Activated CD4-positive, alpha-beta memory T cell treated with anti-CD3 and anti-CD28 coated beads, Interleukin-2, amount 10 ng/mL, durations not matched to agents 7 days and 5 days (primary cell): ENCODE results near the gene INPP5E. TPM values are rescaled to one million over a fixed set of nuclear protein-coding genes. Genes with fewer than 3 reads are reported as not detected.

Experiments used
- CTCF ChIA-PET: fragments of 350-600 bp; sonication (Branson Sonifier 250); formaldehyde crosslinking; loops from one replicate; lab custom pipeline; 2021; ENCODE audit warnings: antibody characterized with exemption, inconsistent platforms; lab: Charles Lee
- POLR2A ChIA-PET: fragments of 350-600 bp; sonication (Branson Sonifier 250); formaldehyde crosslinking; loops from one replicate; lab custom pipeline; 2021; ENCODE audit warnings: antibody characterized with exemption; lab: Charles Lee
- DNase-seq: peaks from one replicate; pipeline ENCODE4 v3.0.0-alpha.2; 2020
- H3K27ac Mint-ChIP-seq: one replicate; pipeline ENCODE4 v1.8.0; 2021; ENCODE audit warnings: mild to moderate bottlenecking, mixed read lengths
- H3K27me3 Mint-ChIP-seq: one replicate; pipeline ENCODE4 v1.8.0; 2021; ENCODE audit warnings: mixed read lengths
- H3K36me3 Mint-ChIP-seq: one replicate; pipeline ENCODE4 v1.8.0; 2021; ENCODE audit warnings: low read depth, mixed read lengths
- H3K4me1 Mint-ChIP-seq: one replicate; pipeline ENCODE4 v1.8.0; 2021; ENCODE audit warnings: mixed read lengths
- H3K4me3 Mint-ChIP-seq: one replicate; pipeline ENCODE4 v1.8.0; 2021; ENCODE audit warnings: mild to moderate bottlenecking, mixed read lengths
- H3K9me3 Mint-ChIP-seq: one replicate; pipeline ENCODE4 v1.8.0; 2021; ENCODE audit warnings: mixed read lengths
- total RNA-seq, 2 experiments: library from RNA; stranded (reverse); gene quantifications; one replicate each; pipeline ENCODE4 v1.2.3, GENCODE V29; 2021

INPP5E gene, protein sequence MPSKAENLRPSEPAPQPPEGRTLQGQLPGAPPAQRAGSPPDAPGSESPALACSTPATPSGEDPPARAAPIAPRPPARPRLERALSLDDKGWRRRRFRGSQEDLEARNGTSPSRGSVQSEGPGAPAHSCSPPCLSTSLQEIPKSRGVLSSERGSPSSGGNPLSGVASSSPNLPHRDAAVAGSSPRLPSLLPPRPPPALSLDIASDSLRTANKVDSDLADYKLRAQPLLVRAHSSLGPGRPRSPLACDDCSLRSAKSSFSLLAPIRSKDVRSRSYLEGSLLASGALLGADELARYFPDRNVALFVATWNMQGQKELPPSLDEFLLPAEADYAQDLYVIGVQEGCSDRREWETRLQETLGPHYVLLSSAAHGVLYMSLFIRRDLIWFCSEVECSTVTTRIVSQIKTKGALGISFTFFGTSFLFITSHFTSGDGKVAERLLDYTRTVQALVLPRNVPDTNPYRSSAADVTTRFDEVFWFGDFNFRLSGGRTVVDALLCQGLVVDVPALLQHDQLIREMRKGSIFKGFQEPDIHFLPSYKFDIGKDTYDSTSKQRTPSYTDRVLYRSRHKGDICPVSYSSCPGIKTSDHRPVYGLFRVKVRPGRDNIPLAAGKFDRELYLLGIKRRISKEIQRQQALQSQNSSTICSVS
- total RNA-seq, result 10 to 100 TPM; 19.5 to 21.6 TPM

DNA sequence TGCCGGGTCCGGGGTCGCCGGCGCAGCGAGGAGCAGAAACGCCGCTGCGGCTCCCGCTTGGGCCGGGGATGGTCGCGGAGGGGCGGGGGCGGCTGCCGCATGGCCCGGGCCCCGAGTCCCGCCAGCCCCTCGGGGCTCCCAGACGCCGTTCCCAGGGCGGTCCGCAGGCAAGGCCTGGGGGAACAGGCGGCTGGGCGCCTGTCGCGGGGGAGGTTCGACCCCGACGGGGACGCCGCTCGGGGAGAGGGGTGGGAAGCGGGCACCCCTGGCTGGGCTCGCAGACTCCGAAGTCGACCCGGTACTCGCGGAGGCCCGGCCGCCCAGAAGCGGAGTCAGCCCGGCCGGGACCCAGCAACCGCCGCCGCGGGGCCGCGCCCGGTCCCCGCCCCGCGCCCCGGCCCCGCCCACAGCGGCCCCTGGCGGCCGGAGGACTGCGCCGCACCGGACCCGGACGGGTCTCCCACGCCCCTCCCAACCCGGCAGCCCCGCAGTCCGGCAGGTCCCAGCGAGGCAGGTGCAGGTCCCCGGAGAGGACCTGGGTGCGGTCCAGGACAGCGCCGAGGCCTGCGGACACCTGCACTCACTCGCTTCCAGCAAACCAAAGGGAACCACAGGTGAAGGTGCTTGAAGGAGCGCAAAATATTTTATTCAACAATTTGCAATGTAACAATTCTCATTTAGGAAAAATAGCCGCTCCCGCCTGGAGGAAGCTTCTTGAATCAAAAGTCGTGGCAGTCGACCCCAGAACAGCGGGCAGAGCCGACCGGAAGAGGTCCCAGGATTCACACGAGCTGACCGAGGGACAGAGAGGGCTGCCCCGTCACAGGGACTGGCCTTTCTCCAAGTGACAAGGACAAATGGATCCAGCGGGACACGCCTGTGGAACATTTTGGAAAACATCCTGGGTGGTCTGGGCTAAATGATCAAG lies at the start of gene INPP5E:
TSS of gene INPP5E (minus strand) at position 365 of the 928 bp plus-strand sequence. CDS start 426 bp downstream, outside the sequence.
- CTCF ChIA-PET, result interaction anchor here (0.6 to 2.9 kb wide), 4 partner anchors 10 to 77 kb away, joined by 3 to 8 read pairs (median 4); partner anchors contain the start of genes DNLZ, ENTR1 and PMPCA

DNA sequence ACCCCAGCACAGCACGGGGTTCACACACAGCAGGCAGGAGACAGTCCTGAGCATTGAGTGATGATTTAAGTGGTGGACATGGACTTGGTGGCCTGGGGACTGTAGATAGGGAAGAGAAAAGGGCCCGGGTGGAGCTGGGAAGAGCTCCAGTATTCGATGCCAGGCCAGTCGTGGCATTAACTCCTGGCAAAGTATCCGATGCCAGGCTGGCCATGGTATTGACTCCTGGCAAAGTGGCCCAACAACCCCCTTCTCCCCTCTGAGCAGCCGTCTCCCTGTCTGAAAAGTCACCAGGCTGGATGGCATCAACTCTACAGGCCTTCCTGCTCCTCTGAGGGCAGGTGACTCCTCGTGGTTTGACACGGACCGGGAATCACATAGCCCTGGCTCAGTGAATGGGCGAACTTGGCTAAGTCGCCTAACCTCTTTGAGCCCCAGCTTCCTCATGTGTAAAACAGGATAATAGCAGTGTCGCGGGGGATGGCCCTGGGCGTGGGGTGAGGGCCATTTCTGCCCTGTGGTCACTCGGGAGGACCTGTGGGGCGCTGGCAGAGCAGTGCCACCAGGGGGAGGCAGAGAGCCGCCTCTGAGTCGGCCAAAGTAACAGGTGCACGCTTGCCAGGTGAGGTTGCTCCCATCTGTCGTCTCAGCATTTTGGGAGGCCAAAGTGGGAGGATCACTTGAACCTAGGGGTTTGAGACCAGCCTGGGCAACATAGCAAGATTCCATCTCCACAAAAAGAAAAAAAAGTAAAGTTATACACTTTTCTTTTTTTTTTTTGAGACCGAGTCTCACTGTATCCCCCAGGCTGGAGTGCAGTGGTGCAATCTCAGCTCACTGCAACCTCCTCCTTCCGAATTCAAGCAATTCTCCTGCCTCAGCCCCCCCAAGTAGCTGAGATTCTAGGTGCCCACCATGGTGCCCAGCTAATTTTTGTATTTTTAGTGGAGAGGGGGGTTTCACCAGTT lies 48.9 kb upstream of the INPP5E start:
- CTCF ChIA-PET, result interaction anchor here (1.0 to 6.7 kb wide), 9 partner anchors 51 to 155 kb away, joined by 3 to 34 read pairs (median 5); no protein-coding TSS in a partner anchor
- peaks cover 7% of the 10 kb centered on the region for H3K4me1 Mint-ChIP-seq
- no peak overlapping the region for H3K27ac Mint-ChIP-seq
- H3K27me3 Mint-ChIP-seq, result no peaks in the 10 kb centered on the region
- no peak overlapping the region for H3K4me3 Mint-ChIP-seq
- H3K9me3 Mint-ChIP-seq, result no peaks in the 10 kb centered on the region
- DNase-seq, result peak; percentile 79
- POLR2A ChIA-PET, result interaction anchor here (1.1 to 1.2 kb wide), 2 partner anchors 50 kb away, joined by 3 to 4 read pairs; no protein-coding TSS in a partner anchor
- H3K36me3 Mint-ChIP-seq, result no peaks in the 10 kb centered on the region

More for the DNA sequence above, at the start of gene INPP5E:
- H3K27ac Mint-ChIP-seq, result no peak within 1 kb of the TSS
- H3K4me1 Mint-ChIP-seq, result peaks cover 28% of the 10 kb centered on the region
- no peaks in the 10 kb centered on the region for H3K27me3 Mint-ChIP-seq
- peak; percentile 84 for DNase-seq
- POLR2A ChIA-PET, result interaction anchor here (0.8 to 2.7 kb wide), 6 partner anchors 16 to 288 kb away, joined by 3 to 16 read pairs (median 5); partner anchors contain the start of genes DNLZ, ENTR1, PMPCA and SNAPC4
- H3K9me3 Mint-ChIP-seq, result no peaks in the 10 kb centered on the region
- H3K4me3 Mint-ChIP-seq, result peak within 1 kb of the TSS; percentile 87
- H3K36me3 Mint-ChIP-seq, result peaks cover 39% of the 10 kb centered on the region

DNA sequence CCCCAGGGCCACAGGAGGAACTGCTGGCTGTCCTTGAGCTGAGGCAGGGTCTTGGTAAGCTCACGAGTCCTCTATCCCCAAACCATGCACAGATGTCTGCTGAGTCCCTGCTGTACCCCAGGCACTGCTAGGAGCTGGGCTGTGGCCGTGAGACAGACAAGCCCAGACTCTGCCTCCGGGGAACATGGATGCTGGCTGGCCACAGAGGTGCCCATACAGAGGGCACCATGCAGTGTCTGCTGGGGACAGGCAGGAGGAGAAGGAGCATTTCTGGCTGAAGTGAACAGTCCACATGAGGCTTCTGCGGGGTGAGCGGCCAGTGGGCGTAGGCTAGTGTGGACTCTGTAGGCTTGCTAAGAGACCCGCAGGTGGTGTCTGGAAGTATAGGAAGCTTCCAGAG lies 48.0 kb upstream of the INPP5E start:
- no peak for DNase-seq
- POLR2A ChIA-PET, result interaction anchor here (1.1 kb wide), 1 partner anchor 51 kb away, joined by 3 read pairs; no protein-coding TSS in a partner anchor
- CTCF ChIA-PET, result interaction anchor here (1.0 to 6.7 kb wide), 6 partner anchors 52 to 156 kb away, joined by 3 to 34 read pairs (median 15); no protein-coding TSS in a partner anchor
- no peak overlapping the region for H3K4me3 Mint-ChIP-seq
- no peak overlapping the region for H3K27ac Mint-ChIP-seq
- H3K27me3 Mint-ChIP-seq, result no peaks in the 10 kb centered on the region
- H3K4me1 Mint-ChIP-seq, result peaks cover 8% of the 10 kb centered on the region
- no peaks in the 10 kb centered on the region for H3K36me3 Mint-ChIP-seq
- H3K9me3 Mint-ChIP-seq, result no peaks in the 10 kb centered on the region

DNA sequence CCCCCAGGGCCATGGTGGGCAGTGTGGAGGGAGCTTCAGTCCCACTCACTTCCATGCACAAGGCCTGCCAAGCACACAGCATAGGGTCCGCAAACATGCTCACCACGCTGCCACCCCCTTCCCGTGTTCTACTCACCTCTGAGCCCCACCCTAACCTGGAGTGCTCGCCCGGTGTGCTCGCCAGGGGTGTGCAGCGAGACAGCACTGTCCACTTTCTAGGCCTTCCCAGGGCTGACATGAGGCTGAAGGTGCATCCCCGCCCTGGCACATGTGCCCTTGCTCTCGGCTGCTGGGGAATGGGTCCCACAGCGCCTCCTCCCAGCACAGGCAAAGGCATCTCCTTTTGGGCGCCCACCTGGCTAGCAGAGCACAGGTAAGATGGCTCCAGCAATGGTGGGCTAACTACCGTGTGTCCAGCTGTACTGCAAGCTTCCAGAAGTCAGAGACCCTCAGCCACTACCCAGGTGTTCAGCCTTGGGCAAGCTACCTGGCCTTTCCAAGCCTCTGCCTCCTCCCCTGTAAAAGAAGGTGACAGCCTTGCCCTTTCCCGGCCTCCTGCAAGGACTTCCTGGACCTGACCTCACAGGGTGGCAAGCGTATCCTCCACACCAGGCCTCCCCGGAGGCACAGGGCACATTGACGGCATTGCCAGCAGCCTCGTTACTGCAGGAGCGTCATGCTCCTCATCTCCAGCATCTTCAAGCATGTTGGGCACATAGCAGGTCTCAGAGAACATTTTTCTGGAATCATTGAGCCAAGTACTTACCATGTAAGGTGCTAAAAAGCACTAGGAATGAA lies 47.4 kb upstream of the INPP5E start:
- DNase-seq, result no peak

DNA sequence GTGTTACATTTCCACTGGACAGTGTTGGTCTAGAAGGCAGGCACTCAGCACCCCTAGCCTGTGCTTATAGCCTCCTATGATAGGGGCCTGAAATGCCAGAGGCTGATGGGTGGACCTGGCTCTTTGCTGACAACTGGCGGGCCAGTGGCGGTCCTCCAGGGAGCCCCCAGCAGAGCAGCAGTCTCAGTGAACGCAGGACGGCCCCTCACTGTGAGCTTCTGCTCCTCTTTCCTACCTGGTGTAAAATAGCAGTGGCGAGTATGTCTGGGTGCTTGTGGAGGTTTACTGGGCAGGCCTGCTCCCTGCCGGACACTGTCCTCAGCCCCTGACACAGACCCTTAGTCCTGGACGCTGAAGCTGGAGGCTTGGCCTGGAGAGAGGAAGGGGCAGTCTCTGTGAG lies 46.5 kb upstream of the INPP5E start:
- Mint-ChIP-seq H3K4me3 (no peak overlapping the region), H3K27ac (no peak overlapping the region), H3K4me1 (peaks cover 21% of the 10 kb centered on the region), H3K9me3 (no peaks in the 10 kb centered on the region), H3K36me3 (no peaks in the 10 kb centered on the region), H3K27me3 (no peaks in the 10 kb centered on the region)
- ChIA-PET POLR2A (interaction anchor here (0.7 to 1.3 kb wide), 2 partner anchors 53 to 133 kb away, joined by 3 to 4 read pairs; no protein-coding TSS in a partner anchor), CTCF (interaction anchor here (0.8 to 6.7 kb wide), 7 partner anchors 53 to 207 kb away, joined by 3 to 34 read pairs (median 7); no protein-coding TSS in a partner anchor)
- no peak for DNase-seq

More for the DNA sequence above, 47.4 kb upstream of the INPP5E start:
- no peak overlapping the region for H3K27ac Mint-ChIP-seq
- H3K9me3 Mint-ChIP-seq, result no peaks in the 10 kb centered on the region
- CTCF ChIA-PET, result interaction anchor here (1.4 to 6.7 kb wide), 5 partner anchors 52 to 145 kb away, joined by 5 to 34 read pairs (median 25); no protein-coding TSS in a partner anchor
- H3K4me3 Mint-ChIP-seq, result no peak overlapping the region
- H3K36me3 Mint-ChIP-seq, result no peaks in the 10 kb centered on the region
- H3K4me1 Mint-ChIP-seq, result peaks cover 12% of the 10 kb centered on the region
- POLR2A ChIA-PET, result interaction anchor here (0.7 to 1.3 kb wide), 3 partner anchors 52 to 132 kb away, joined by 3 to 4 read pairs (median 3); no protein-coding TSS in a partner anchor
- H3K27me3 Mint-ChIP-seq, result no peaks in the 10 kb centered on the region

DNA sequence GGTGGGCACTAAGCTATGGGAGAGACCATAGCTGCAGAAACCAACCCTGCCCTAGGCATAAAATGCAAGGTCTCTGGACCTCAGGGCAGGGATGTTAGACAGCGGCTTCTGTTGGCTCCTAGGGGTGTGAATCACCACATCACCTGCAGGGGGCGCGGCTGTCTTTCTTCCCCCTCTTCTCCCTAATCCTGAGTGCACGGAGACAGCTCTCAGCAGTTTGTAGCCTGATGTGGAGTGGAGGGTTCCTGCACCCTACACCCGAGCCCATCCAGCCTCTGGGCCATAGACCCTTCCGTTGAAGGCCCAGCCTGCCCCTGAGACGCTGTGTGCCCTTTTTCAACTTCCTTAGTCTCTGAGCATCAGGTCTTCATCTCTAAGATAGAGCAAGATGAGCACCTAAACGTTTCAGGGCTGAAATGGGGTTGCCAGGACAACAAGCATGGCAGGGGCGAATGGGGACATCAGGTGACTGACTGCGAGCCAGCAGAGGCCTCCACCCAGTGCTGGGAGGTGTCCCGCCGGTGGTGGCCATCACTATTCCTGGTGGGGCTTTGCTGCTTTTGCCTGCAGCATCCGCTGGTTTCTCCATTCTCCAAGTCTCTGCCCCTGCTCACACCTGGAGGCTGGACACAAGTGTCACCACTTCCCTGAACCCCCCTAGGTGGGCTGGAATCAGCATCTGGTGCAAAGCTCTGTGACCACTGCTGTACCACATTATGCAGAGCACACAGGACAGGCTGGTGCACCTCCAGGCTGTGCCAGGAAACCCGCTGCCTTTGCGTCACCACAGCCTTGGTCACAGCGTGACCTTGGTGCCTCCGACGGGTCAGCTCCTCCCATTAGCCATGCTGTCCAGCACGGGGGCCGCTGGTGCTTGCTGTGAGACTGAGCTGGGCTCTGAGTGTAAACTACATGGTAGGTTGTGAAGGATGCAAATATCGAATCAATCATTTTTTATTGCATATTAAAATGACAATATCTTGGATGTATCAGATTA lies 45.7 kb upstream of the INPP5E start:
- CTCF ChIA-PET, result interaction anchor here (0.7 to 6.7 kb wide), 14 partner anchors 48 to 243 kb away, joined by 3 to 34 read pairs (median 4); no protein-coding TSS in a partner anchor
- Mint-ChIP-seq H3K27me3 (no peaks in the 10 kb centered on the region), H3K27ac (peak overlapping the region; percentile 54), H3K9me3 (no peaks in the 10 kb centered on the region), H3K4me1 (peaks cover 24% of the 10 kb centered on the region), H3K36me3 (no peaks in the 10 kb centered on the region), H3K4me3 (peak overlapping the region; percentile 24)
- POLR2A ChIA-PET, result interaction anchor here (1.1 to 2.2 kb wide), 8 partner anchors 54 to 703 kb away, joined by 3 to 14 read pairs (median 3); partner anchors contain the start of genes ANAPC2 and SSNA1
- peak; percentile 87 for DNase-seq

DNA sequence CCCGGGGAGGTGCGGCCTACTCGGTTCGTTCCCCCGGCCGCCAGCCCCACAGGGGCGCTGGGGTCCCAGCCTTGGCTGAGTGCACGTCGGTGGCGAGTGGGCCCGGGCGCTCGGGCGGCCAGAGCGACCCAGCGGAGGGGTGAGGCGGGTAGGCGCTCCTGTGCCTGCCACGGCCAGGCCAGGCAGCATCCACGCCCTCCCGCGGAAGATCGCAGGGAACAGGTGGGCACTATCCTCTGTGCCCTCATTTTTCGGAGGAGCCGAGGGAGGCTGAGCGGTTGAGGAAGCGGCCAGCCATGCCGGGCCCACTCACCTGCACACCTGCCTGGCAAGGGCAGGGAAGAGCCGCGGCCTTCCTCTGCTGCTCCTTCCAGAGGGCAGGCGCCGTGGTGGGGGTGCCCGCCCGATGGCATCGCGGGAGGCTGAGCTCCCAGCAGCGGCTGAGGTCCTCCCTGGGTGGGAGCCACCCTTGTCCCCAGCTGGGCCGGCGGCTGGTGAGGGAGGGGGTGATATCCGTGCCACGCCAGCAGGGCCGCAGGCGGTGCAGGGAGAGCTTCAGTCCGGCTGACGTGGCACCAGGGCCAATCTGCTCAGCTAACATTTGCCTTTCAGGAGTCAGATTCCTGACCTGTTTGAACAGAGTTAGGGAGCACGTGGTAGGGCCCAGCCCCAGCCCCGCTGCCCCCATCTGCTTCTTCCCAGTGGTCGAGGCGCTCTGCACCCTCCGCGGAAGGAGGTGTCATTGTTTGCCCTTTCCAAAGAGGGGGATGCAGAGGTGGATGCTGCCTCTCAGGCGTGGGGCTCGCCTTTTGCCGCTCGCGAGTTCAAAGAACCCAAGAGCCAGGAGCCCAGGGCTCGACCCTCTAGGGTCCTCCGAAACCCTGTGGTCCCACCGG lies 44.8 kb upstream of the INPP5E start:
- Mint-ChIP-seq H3K9me3 (no peaks in the 10 kb centered on the region), H3K4me1 (peaks cover 31% of the 10 kb centered on the region), H3K27me3 (no peaks in the 10 kb centered on the region), H3K4me3 (peak overlapping the region; percentile 24), H3K36me3 (peaks cover 8% of the 10 kb centered on the region), H3K27ac (peak overlapping the region; percentile 54)
- peak; percentile 24 for DNase-seq
- ChIA-PET CTCF (interaction anchor here (0.7 to 6.7 kb wide), 9 partner anchors 48 to 244 kb away, joined by 3 to 34 read pairs (median 6); no protein-coding TSS in a partner anchor), POLR2A (interaction anchor here (0.7 to 2.2 kb wide), 14 partner anchors 46 to 756 kb away, joined by 3 to 14 read pairs (median 3); partner anchors contain the start of genes ANAPC2 and SSNA1)

DNA sequence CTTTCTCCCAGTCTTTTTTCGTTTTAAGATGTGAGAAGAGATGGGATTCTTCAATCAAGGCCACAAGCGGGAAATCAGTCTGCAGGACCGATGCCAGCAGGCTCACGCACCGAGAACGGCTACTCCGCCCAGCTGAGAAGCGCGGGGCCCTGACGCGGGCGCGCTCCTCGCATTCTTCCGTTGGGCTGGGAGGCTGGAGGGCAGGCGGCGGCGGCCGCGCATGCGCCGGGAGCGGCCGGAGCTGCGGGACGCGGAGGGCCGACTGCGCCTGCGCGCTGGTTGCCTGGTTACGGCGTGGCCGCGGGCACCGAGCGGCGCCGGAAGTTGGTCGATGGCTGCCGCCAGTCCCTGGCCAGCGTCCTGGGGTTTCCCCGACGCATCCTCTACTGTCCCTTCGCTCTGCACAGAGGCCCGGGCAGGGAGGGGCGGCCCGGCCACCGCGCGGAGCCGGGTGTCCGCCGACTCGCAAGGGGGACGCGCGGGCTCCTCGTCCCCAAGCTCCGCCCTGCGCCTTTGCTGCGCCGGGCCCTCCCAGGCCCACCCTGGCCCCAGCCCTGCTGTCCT lies 44.0 kb upstream of the INPP5E start:
- ChIA-PET POLR2A (interaction anchor here (0.7 to 2.2 kb wide), 11 partner anchors 45 to 757 kb away, joined by 3 to 14 read pairs (median 3); no protein-coding TSS in a partner anchor), CTCF (interaction anchor here (0.6 to 6.7 kb wide), 8 partner anchors 38 to 244 kb away, joined by 3 to 34 read pairs (median 5); no protein-coding TSS in a partner anchor)
- Mint-ChIP-seq H3K27me3 (no peaks in the 10 kb centered on the region), H3K36me3 (peaks cover 11% of the 10 kb centered on the region), H3K27ac (peak overlapping the region; percentile 100), H3K4me1 (peaks cover 35% of the 10 kb centered on the region), H3K9me3 (no peaks in the 10 kb centered on the region), H3K4me3 (peak overlapping the region; percentile 99)
- DNase-seq, result peak; percentile 96
